Uterus (tissue), 4 donors: ENCODE data around the gene LRRC3B. TPM values are rescaled to one million over a fixed set of nuclear protein-coding genes. Genes with fewer than 3 reads are reported as not detected.

Experiments used
- DNase-seq, 2 donors: peaks; one replicate each; pipeline ENCODE4 v3.0.0-alpha.2; 2019 to 2020
- H3K27ac ChIP-seq, 2 donors: fragments of 200-600 bp; sonication (generic); 1 replicate in 1 of 2; 2 replicates in 1 of 2; pipeline ENCODE4 v1.5.1; 2016 to 2018
- H3K27me3 ChIP-seq, 2 donors: fragments of 200-600 bp; sonication (generic); one replicate each; pipeline ENCODE4 v1.5.1; 2018 to 2019; ENCODE audit warnings: control low read depth in 1 of 2
- H3K36me3 ChIP-seq, 2 donors: fragments of 200-600 bp; sonication (generic); one replicate each; pipeline ENCODE4 v1.5.1; 2019; ENCODE audit warnings: control low read depth in 1 of 2
- H3K4me1 ChIP-seq, 2 donors: fragments of 200-600 bp; sonication (generic); one replicate each; pipeline ENCODE4 v1.5.1; 2018 to 2019; ENCODE audit warnings: control low read depth in 1 of 2
- H3K4me3 ChIP-seq, 2 donors: fragments of 200-600 bp; sonication (generic); 1 replicate in 1 of 2; 2 replicates in 1 of 2; pipeline ENCODE4 v1.5.1; 2018 to 2019; ENCODE audit warnings: mild to moderate bottlenecking in 1 of 2
- H3K9me3 ChIP-seq, 2 donors: fragments of 200-600 bp; sonication (generic); one replicate each; pipeline ENCODE4 v1.5.1; 2019; ENCODE audit warnings: control low read depth in 1 of 2
- POLR2A ChIP-seq, 2 donors: fragments of 450-650 bp; IDR thresholded peaks; one replicate each; pipeline ENCODE4 v1.6.1; 2016; ENCODE audit warnings: antibody characterized with exemption in 2 of 2, mild to moderate bottlenecking in 1 of 2, moderate library complexity in 1 of 2
- intact Hi-C: fragments of 100-400 bp; cut with DNase I; formaldehyde crosslinking; loops from one replicate; pipeline ENCODE4 v1.15.1; 2023; ENCODE audit warnings: low total_unique reads
- total RNA-seq, 4 donors: library from RNA; depleted of rRNA in 3 of 4; stranded (reverse); fragments of >200 nt in 3 of 4; gene quantifications; one replicate each; pipeline versions ENCODE4 v1.1.0 to v1.2.4, GENCODE V29; 2014 to 2023
- TF ChIP-seq, protein P1 (sequence below), 4 experiments: fragments of 200-600 bp in 2 of 4; fragments of 450-650 bp in 2 of 4; sonication (generic) in 2 of 4; IDR thresholded peaks; one replicate each; pipeline ENCODE4 v1.5.1; 2016 to 2019; ENCODE audit warnings: antibody characterized with exemption in 4 of 4, mild to moderate bottlenecking in 2 of 4, moderate library complexity in 1 of 4
- donor health status: DM: yes; HTN: yes; CAD: no.

LRRC3B gene
- total RNA-seq, 4 donors from 2014 or later: 0.26 to 14.0 (median 1.3) TPM; not detected in 1

DNA sequence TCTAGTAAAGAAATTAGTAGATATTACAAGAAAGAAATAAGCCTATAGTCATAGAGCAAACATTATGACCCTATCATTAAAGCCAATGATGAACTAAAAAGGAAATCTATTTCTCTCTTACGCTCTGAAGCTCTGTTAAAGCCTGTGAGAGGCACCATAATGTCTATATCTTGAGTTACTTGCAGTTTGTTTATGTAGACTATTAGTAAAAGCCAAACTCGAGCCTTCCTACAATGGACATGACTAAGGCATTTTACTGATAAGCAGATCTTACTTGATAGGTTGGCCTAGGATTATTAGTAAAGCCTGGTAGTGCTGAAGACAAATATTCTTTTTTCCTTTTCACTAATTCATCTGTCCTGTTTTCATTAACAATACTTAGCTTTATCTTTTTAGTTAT lies 32.7 kb downstream of the LRRC3B start:
- Histone ChIP-seq H3K4me1 (no peaks in the 10 kb centered on the region), H3K27me3 (no peaks in the 10 kb centered on the region), H3K4me3 (no peak overlapping the region), H3K36me3 (no peaks in the 10 kb centered on the region), H3K27ac (no peak overlapping the region), H3K9me3 (no peaks in the 10 kb centered on the region)
- DNase-seq: no peak
- intact Hi-C loops: no loop called here
- TF ChIP-seq POLR2A (IDR thresholded peaks at IDR 0.05): no peak
- TF ChIP-seq, protein P1, sequence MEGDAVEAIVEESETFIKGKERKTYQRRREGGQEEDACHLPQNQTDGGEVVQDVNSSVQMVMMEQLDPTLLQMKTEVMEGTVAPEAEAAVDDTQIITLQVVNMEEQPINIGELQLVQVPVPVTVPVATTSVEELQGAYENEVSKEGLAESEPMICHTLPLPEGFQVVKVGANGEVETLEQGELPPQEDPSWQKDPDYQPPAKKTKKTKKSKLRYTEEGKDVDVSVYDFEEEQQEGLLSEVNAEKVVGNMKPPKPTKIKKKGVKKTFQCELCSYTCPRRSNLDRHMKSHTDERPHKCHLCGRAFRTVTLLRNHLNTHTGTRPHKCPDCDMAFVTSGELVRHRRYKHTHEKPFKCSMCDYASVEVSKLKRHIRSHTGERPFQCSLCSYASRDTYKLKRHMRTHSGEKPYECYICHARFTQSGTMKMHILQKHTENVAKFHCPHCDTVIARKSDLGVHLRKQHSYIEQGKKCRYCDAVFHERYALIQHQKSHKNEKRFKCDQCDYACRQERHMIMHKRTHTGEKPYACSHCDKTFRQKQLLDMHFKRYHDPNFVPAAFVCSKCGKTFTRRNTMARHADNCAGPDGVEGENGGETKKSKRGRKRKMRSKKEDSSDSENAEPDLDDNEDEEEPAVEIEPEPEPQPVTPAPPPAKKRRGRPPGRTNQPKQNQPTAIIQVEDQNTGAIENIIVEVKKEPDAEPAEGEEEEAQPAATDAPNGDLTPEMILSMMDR (IDR thresholded peaks at IDR 0.05): no peak

- Histone ChIP-seq H3K9me3 (no peaks in the 10 kb centered on the region), H3K27me3 (no peaks in the 10 kb centered on the region), H3K4me1 (no peaks in the 10 kb centered on the region), H3K36me3 (no peaks in the 10 kb centered on the region), H3K27ac (no peak overlapping the region), H3K4me3 (no peak overlapping the region)
- DNase-seq: no peak
- TF ChIP-seq, protein P1 (IDR thresholded peaks at IDR 0.05): no peak
- no peak for TF ChIP-seq POLR2A (IDR thresholded peaks at IDR 0.05)
- intact Hi-C loops: no loop called here
These were observed 34.9 kb downstream of the LRRC3B start for GRCh38 chr3:26657348-26657976.

DNA sequence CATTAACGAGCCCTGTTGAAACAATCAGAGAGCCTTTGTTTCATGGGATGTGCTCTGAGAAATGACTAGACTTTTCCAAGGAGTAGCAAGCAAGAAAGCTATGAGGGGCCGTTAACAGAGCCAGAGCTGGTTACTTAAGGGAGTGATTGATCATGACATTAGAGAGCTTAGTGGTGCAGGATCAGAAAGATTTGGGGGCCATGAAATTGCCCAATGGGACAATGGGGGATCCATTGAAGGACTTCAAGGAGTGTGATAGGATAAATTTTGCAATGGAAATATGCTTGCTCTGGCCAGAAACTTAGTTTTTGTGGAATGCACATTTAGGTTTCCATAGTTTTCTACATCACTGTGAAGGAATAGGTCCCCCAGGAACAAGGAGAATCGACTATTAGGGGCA lies 45.6 kb downstream of the LRRC3B start:
- TF ChIP-seq, protein P1 (IDR thresholded peaks at IDR 0.05): no peak
- no peak for TF ChIP-seq POLR2A (IDR thresholded peaks at IDR 0.05)
- Histone ChIP-seq H3K9me3 (no peaks in the 10 kb centered on the region), H3K27me3 (no peaks in the 10 kb centered on the region), H3K27ac (no peak overlapping the region), H3K4me3 (no peak overlapping the region), H3K36me3 (no peaks in the 10 kb centered on the region), H3K4me1 (no peaks in the 10 kb centered on the region)
- no peak for DNase-seq
- intact Hi-C loops: no loop called here

- H3K27me3 ChIP-seq: no peaks in the 10 kb centered on the region
- H3K4me1 ChIP-seq: no peaks in the 10 kb centered on the region
- H3K36me3 ChIP-seq: no peaks in the 10 kb centered on the region
- no peaks in the 10 kb centered on the region for H3K9me3 ChIP-seq
- no peak overlapping the region for H3K27ac ChIP-seq
- intact Hi-C loops: no loop called here
- no peak overlapping the region for H3K4me3 ChIP-seq
- TF ChIP-seq, protein P1 (IDR thresholded peaks at IDR 0.05): no peak
- no peak for TF ChIP-seq POLR2A (IDR thresholded peaks at IDR 0.05)
- DNase-seq: no peak
These were observed 46.1 kb downstream of the LRRC3B start for GRCh38 chr3:26668696-26669095.

DNA sequence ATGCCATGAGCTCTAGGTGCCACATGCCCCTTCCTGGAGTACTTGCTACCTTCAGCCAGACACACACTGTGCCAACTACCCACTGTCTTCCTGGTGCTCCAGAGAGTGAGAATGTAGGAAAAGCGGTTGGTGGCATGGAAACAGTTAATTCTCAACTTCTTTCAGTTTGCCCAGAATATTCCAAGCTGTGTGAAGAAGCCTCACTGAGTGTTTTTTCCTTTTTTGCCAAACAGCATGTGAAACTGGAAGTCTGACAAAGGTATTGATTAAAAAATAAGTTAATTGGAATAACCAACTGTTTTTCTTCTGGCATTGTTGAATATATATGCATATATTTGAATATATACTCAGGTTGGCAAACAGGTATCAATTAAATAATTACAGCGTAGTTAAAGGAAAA lies 52.8 kb downstream of the LRRC3B start:
- no peaks in the 10 kb centered on the region for H3K27me3 ChIP-seq
- H3K27ac ChIP-seq: no peak overlapping the region
- DNase-seq: no peak
- no peaks in the 10 kb centered on the region for H3K4me1 ChIP-seq
- no peak overlapping the region for H3K4me3 ChIP-seq
- no peaks in the 10 kb centered on the region for H3K9me3 ChIP-seq
- TF ChIP-seq, protein P1 (IDR thresholded peaks at IDR 0.05): no peak
- TF ChIP-seq POLR2A (IDR thresholded peaks at IDR 0.05): no peak
- intact Hi-C loops: no loop called here
- H3K36me3 ChIP-seq: no peaks in the 10 kb centered on the region
